ENCODE results near the gene UEVLD. TPM values are rescaled to one million over a fixed set of nuclear protein-coding genes. Genes with fewer than 3 reads are reported as not detected.

UEVLD gene
- total RNA-seq, 1 experiment from 2014 or later: 13.7 TPM

Other genes with a start within 250 kb of the UEVLD start
- gene LDHA, start 194.2 kb downstream of the UEVLD start, total RNA-seq (2021; ENCODE audit: unreplicated experiment): 974 TPM
- gene LDHC, start 176.4 kb downstream of the UEVLD start, total RNA-seq (2021; ENCODE audit: unreplicated experiment): not detected
- not detected for gene LDHAL6A, start 132.9 kb downstream of the UEVLD start, total RNA-seq (2021; ENCODE audit: unreplicated experiment)
- 61.9 TPM for gene TSG101, start 61.8 kb downstream of the UEVLD start, total RNA-seq (2021; ENCODE audit: unreplicated experiment)
- 3.2 TPM for gene MISFA, start 11.1 kb upstream of the UEVLD start, total RNA-seq (2021; ENCODE audit: unreplicated experiment)
- gene SPTY2D1, start 45.6 kb upstream of the UEVLD start, total RNA-seq (2021; ENCODE audit: unreplicated experiment): 19.7 TPM
- gene TMEM86A, start 110.0 kb upstream of the UEVLD start, total RNA-seq (2021; ENCODE audit: unreplicated experiment): 2.0 TPM
- not detected for gene IGSF22, start 137.5 kb upstream of the UEVLD start, total RNA-seq (2021; ENCODE audit: unreplicated experiment)
- not detected for gene PTPN5, start 203.1 kb upstream of the UEVLD start, total RNA-seq (2021; ENCODE audit: unreplicated experiment)

All from HCT116 (cell line).